HEK293 (cell line): ENCODE measurements around the gene ADRB2.

ENCODE experiments used
- TCF7L2 ChIP-seq: IDR thresholded peaks from 2 replicates; pipeline ENCODE4 v1.6.1; 2011; ENCODE audit warnings: low read depth, mild to moderate bottlenecking, inconsistent platforms, low read length, moderate library complexity, borderline replicate concordance
- TRIM28 ChIP-seq: IDR thresholded peaks from 2 replicates; pipeline ENCODE4 v1.6.1; 2011; ENCODE audit warnings: low read length, control low read depth, borderline replicate concordance
- YY2 ChIP-seq: fragments of 450-650 bp; formaldehyde crosslinking; IDR thresholded peaks from 2 replicates; pipeline ENCODE4 v1.5.1; 2016; ENCODE audit warnings: missing biosample characterization, missing genetic modification characterization
- ZFP3 ChIP-seq: fragments of 450-650 bp; formaldehyde crosslinking; IDR thresholded peaks from 2 replicates; pipeline ENCODE4 v1.5.1; 2016; ENCODE audit warnings: low read depth, missing biosample characterization, missing genetic modification characterization
- ZIC2 ChIP-seq: fragments of 450-650 bp; formaldehyde crosslinking; IDR thresholded peaks from 2 replicates; pipeline ENCODE4 v1.5.1; 2016; ENCODE audit warnings: missing biosample characterization, missing genetic modification characterization
- ZNF2 ChIP-seq: fragments of 450-650 bp; formaldehyde crosslinking; IDR thresholded peaks from 2 replicates; pipeline ENCODE4 v1.5.1; 2016; ENCODE audit warnings: missing biosample characterization, missing genetic modification characterization
- ZNF510 ChIP-seq: fragments of 450-650 bp; formaldehyde crosslinking; IDR thresholded peaks from 2 replicates; pipeline ENCODE4 v1.5.1; 2018; ENCODE audit warnings: mild to moderate bottlenecking, missing genetic modification characterization, missing biosample characterization; ENCODE audit not compliant: insufficient replicate concordance
- ZNF580 ChIP-seq: fragments of 450-650 bp; formaldehyde crosslinking; IDR thresholded peaks from 2 replicates; pipeline ENCODE4 v1.5.1; 2016; ENCODE audit warnings: missing biosample characterization, missing genetic modification characterization
- ZNF621 ChIP-seq: fragments of 450-650 bp; formaldehyde crosslinking; IDR thresholded peaks from 2 replicates; pipeline ENCODE4 v1.5.1; 2017; ENCODE audit warnings: missing biosample characterization, missing genetic modification characterization
- ZNF670 ChIP-seq: fragments of 450-650 bp; formaldehyde crosslinking; IDR thresholded peaks from 2 replicates; pipeline ENCODE4 v1.5.1; 2016; ENCODE audit warnings: missing biosample characterization, missing genetic modification characterization, low read depth
- ZSCAN30 ChIP-seq: fragments of 450-650 bp; IDR thresholded peaks from 2 replicates; pipeline ENCODE4 v1.5.1; 2018; ENCODE audit warnings: missing biosample characterization, mild to moderate bottlenecking, missing genetic modification characterization, moderate library complexity
- TF ChIP-seq, protein P1 (sequence below): fragments of 450-650 bp; formaldehyde crosslinking; IDR thresholded peaks from 2 replicates; pipeline ENCODE4; 2016; ENCODE audit warnings: missing biosample characterization, missing genetic modification characterization
- TF ChIP-seq, protein P2 (sequence below): fragments of 450-650 bp; formaldehyde crosslinking; IDR thresholded peaks from 2 replicates; pipeline ENCODE4 v1.5.1; 2016; ENCODE audit warnings: missing biosample characterization, missing genetic modification characterization
- TF ChIP-seq, protein P3 (sequence below): fragments of 450-650 bp; formaldehyde crosslinking; IDR thresholded peaks from 2 replicates; pipeline ENCODE4 v1.5.1; 2016; ENCODE audit warnings: missing biosample characterization, missing genetic modification characterization

- TF ChIP-seq TRIM28 (no peak), ZNF670 (tag by site-specific recombination) (no peak), ZIC2 (no peak), ZNF510 (tag by site-specific recombination) (no peak), YY2 (tag by site-specific recombination) (no peak), ZNF2 (no peak), TCF7L2 (no peak), ZSCAN30 (tag by site-specific recombination) (no peak), ZNF580 (tag by site-specific recombination) (no peak), ZNF621 (no peak), ZFP3 (tag by site-specific recombination) (no peak)
- TF ChIP-seq, protein P1, sequence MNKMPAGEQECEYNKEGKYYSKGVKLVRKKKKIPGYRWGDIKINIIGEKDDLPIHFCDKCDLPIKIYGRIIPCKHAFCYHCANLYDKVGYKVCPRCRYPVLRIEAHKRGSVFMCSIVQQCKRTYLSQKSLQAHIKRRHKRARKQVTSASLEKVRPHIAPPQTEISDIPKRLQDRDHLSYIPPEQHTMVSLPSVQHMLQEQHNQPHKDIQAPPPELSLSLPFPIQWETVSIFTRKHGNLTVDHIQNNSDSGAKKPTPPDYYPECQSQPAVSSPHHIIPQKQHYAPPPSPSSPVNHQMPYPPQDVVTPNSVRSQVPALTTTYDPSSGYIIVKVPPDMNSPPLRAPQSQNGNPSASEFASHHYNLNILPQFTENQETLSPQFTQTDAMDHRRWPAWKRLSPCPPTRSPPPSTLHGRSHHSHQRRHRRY (tag by site-specific recombination): no peak
- TF ChIP-seq, protein P2, sequence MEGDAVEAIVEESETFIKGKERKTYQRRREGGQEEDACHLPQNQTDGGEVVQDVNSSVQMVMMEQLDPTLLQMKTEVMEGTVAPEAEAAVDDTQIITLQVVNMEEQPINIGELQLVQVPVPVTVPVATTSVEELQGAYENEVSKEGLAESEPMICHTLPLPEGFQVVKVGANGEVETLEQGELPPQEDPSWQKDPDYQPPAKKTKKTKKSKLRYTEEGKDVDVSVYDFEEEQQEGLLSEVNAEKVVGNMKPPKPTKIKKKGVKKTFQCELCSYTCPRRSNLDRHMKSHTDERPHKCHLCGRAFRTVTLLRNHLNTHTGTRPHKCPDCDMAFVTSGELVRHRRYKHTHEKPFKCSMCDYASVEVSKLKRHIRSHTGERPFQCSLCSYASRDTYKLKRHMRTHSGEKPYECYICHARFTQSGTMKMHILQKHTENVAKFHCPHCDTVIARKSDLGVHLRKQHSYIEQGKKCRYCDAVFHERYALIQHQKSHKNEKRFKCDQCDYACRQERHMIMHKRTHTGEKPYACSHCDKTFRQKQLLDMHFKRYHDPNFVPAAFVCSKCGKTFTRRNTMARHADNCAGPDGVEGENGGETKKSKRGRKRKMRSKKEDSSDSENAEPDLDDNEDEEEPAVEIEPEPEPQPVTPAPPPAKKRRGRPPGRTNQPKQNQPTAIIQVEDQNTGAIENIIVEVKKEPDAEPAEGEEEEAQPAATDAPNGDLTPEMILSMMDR (tag by site-specific recombination): no peak
- TF ChIP-seq, protein P3, sequence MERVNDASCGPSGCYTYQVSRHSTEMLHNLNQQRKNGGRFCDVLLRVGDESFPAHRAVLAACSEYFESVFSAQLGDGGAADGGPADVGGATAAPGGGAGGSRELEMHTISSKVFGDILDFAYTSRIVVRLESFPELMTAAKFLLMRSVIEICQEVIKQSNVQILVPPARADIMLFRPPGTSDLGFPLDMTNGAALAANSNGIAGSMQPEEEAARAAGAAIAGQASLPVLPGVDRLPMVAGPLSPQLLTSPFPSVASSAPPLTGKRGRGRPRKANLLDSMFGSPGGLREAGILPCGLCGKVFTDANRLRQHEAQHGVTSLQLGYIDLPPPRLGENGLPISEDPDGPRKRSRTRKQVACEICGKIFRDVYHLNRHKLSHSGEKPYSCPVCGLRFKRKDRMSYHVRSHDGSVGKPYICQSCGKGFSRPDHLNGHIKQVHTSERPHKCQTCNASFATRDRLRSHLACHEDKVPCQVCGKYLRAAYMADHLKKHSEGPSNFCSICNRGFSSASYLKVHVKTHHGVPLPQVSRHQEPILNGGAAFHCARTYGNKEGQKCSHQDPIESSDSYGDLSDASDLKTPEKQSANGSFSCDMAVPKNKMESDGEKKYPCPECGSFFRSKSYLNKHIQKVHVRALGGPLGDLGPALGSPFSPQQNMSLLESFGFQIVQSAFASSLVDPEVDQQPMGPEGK (tag by site-specific recombination): no peak
Measured at GRCh38 chr5:148793261-148793660, 33.1 kb upstream of the ADRB2 start.
